CD8-positive, alpha-beta memory T cell (primary cell): Measurements from ENCODE around the gene SFXN5. TPM values are rescaled to one million over a fixed set of nuclear protein-coding genes. Genes with fewer than 3 reads are reported as not detected.

ENCODE experiments used
- CTCF ChIA-PET: fragments of 350-600 bp; sonication (Branson Sonifier 250); formaldehyde crosslinking; loops from one replicate; lab custom pipeline; 2021; ENCODE audit warnings: antibody characterized with exemption; lab: Charles Lee
- POLR2A ChIA-PET: fragments of 350-600 bp; sonication (Branson Sonifier 250); formaldehyde crosslinking; loops from one replicate; lab custom pipeline; 2021; ENCODE audit warnings: antibody characterized with exemption; lab: Charles Lee
- DNase-seq, 5 donors: peaks; one replicate each; pipeline versions ENCODE4 v3.0.0 to v3.0.0-alpha.2; 2020 to 2022; ENCODE audit warnings: mixed read lengths in 1 of 5
- H3K27ac ChIP-seq: one replicate; pipeline ENCODE4 v1.7.0; 2013; ENCODE audit warnings: low read depth, mild to moderate bottlenecking, low read length, moderate library complexity
- H3K27me3 ChIP-seq: 2 replicates; pipeline ENCODE4 v1.7.0; 2013; ENCODE audit warnings: low read length, mild to moderate bottlenecking; ENCODE audit not compliant: insufficient read depth, poor library complexity, severe bottlenecking
- H3K36me3 ChIP-seq: 2 replicates; pipeline ENCODE4 v1.7.0; 2013; ENCODE audit warnings: mild to moderate bottlenecking, low read length, moderate library complexity; ENCODE audit not compliant: insufficient read depth
- H3K4me1 ChIP-seq: 2 replicates; pipeline ENCODE4 v1.7.0; 2013; ENCODE audit warnings: mild to moderate bottlenecking, low read length, moderate library complexity; ENCODE audit not compliant: insufficient read depth
- H3K4me3 ChIP-seq: 2 replicates; pipeline ENCODE4 v1.7.0; 2013; ENCODE audit warnings: mild to moderate bottlenecking, low read length
- H3K9me3 ChIP-seq: 2 replicates; pipeline ENCODE4 v1.7.0; 2013; ENCODE audit warnings: mild to moderate bottlenecking, low read length
- H3K27ac Mint-ChIP-seq, 8 donors: one replicate each; pipeline ENCODE4 v1.8.0; 2020 to 2021; ENCODE audit warnings: mixed read lengths in 8 of 8, mild to moderate bottlenecking in 6 of 8, inconsistent platforms in 3 of 8, moderate library complexity in 3 of 8
- H3K27me3 Mint-ChIP-seq, 2 donors: one replicate each; pipeline ENCODE4 v1.8.0; 2020 to 2021; ENCODE audit warnings: mixed read lengths in 2 of 2, mild to moderate bottlenecking in 1 of 2, moderate library complexity in 1 of 2
- H3K36me3 Mint-ChIP-seq, 3 donors: one replicate each; pipeline ENCODE4 v1.8.0; 2020 to 2021; ENCODE audit warnings: mixed read lengths in 3 of 3, inconsistent platforms in 1 of 3, mild to moderate bottlenecking in 1 of 3
- H3K4me1 Mint-ChIP-seq, 3 donors: one replicate each; pipeline ENCODE4 v1.8.0; 2020 to 2021; ENCODE audit warnings: mixed read lengths in 3 of 3, inconsistent platforms in 1 of 3, mild to moderate bottlenecking in 1 of 3
- H3K4me3 Mint-ChIP-seq, 7 donors: one replicate each; pipeline ENCODE4 v1.8.0; 2020 to 2021; ENCODE audit warnings: mixed read lengths in 7 of 7, mild to moderate bottlenecking in 6 of 7, moderate library complexity in 4 of 7, inconsistent platforms in 2 of 7
- H3K9me3 Mint-ChIP-seq, 5 donors: one replicate each; pipeline ENCODE4 v1.8.0; 2020 to 2022; ENCODE audit warnings: mixed read lengths in 5 of 5, mild to moderate bottlenecking in 3 of 5, moderate library complexity in 2 of 5, inconsistent platforms in 1 of 5
- polyA plus RNA-seq: library from polyadenylated mRNA; unstranded; fragments of 300-500 nt; fragmentation: Illumina TruSeq; gene quantifications from one replicate; pipeline ENCODE4 v1.2.3, GENCODE V29; 2021
- total RNA-seq, 2 experiments: library from RNA; stranded (reverse); gene quantifications; one replicate each; pipeline ENCODE4 v1.2.3, GENCODE V29; 2021

Gene SFXN5
- total and polyA plus RNA-seq, 3 experiments from 2014 or later = 1.8 to 19.1 (median 16.8) TPM

DNA sequence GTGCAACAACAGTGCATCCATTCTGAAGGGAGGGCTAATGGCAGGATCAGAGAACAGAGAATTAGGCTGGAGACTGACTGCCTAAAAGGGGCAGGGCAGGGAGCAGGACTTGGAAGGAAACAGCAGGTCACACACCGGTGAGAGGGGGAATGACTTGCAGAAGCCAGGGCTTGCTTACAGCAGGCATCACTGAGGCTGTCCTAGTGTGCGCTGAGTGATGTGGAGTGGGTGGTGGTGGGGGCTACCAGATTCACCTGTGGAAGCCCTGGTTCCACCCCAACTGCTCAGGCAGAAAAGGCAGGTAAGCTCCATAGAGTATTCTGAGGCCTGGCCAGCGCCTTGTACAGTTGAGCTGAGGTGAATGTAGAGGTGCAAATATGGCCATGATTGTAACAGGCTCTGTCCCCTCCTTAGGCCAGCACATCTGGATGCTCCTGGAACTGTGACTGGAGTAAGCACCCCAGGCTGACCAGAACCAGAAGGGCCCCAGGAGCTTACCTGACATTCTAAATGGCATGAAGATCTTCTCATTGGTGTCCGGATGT lies 49.4 kb downstream of the SFXN5 start:
- no peak overlapping the region for H3K4me3 Mint-ChIP-seq
- H3K36me3 Mint-ChIP-seq = peaks cover 0 to 6% (median 4%) of the 10 kb centered on the region in 3 donors
- no peak for DNase-seq
- Histone ChIP-seq H3K9me3 (no peaks in the 10 kb centered on the region), H3K27ac (no peak overlapping the region), H3K36me3 (no peaks in the 10 kb centered on the region), H3K27me3 (no peaks in the 10 kb centered on the region), H3K4me1 (no peaks in the 10 kb centered on the region), H3K4me3 (no peak overlapping the region)
- ChIA-PET POLR2A (no interaction called here), CTCF (interaction anchor here (1.0 kb wide), 1 partner anchor 9 kb away, joined by 3 read pairs; no protein-coding TSS in a partner anchor)
- H3K4me1 Mint-ChIP-seq = no peaks in the 10 kb centered on the region
- no peak overlapping the region for H3K27ac Mint-ChIP-seq
- no peaks in the 10 kb centered on the region for H3K27me3 Mint-ChIP-seq
- H3K9me3 Mint-ChIP-seq = no peaks in the 10 kb centered on the region

DNA sequence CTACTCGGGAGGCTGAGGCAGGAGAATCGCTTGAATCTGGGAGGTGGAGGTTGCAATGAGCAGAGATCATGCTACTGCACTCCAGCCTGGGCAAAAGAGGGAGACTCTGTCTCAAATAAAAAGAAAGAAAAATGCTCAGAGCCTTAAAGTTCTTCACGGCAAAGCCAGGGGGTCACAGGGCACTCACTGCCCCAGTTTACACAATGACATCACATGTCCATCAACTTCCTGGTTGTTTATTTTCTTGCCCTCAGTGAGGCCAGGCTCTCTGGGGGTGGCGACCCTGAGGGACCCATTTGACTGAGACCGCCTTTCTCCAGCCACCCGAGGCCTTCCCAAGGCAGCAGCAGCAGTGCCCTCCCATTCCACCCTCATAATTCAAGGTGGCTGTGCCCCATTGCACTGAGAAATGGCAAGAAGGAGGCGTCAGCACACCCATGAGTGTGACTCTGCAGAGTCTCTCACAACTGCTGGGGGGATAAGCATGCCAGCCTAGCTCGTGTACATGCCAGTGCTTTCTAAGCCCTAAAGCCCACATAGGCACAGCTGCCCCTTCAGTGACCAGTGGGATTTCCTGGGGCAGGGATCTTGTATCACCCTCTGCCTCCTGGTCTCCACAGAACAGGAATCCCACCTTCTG lies 50.0 kb downstream of the SFXN5 start:
- POLR2A ChIA-PET = no interaction called here
- Mint-ChIP-seq H3K27me3 (no peaks in the 10 kb centered on the region), H3K4me1 (no peaks in the 10 kb centered on the region)

DNA sequence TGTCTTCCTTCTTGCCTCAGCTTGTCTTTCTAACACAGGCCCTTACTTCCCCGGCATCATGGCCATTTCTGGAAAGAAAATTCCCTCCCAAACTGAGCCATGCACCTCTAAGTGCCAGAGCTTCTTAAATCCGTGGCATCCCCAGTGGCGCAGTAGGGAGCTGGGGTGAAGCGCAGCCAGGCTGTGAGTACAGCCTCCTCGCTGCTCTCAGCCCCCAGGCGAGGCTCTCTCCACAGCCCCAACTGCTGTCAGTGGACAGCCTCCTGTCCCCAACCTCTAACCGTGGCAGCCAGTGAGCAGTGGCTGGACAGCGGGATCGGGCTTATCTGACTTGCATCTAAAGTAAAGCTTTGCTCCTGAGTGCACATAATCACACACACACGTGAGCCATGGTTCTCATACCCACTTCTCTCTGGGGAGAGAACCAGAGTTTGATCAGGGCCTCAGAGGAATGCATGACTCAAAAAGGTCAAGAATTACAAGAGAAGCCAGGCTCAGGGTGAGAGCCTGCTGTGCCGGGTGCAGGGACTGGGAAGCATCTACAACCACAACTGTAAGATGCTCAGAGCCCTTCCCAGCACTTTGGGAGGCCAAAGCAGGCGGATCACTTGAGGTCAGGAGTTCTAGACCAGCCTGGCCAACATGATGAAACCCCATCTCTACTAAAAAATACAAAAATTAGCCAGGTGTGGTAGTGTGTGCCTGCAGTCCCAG lies 50.7 kb downstream of the SFXN5 start:
- Histone ChIP-seq H3K4me1 (no peaks in the 10 kb centered on the region), H3K36me3 (no peaks in the 10 kb centered on the region), H3K27ac (no peak overlapping the region), H3K9me3 (no peaks in the 10 kb centered on the region), H3K4me3 (no peak overlapping the region), H3K27me3 (no peaks in the 10 kb centered on the region)
- DNase-seq = no peak
- no peaks in the 10 kb centered on the region for H3K27me3 Mint-ChIP-seq
- H3K9me3 Mint-ChIP-seq = no peaks in the 10 kb centered on the region
- CTCF ChIA-PET = no interaction called here
- H3K4me1 Mint-ChIP-seq = no peaks in the 10 kb centered on the region
- POLR2A ChIA-PET = no interaction called here
- H3K4me3 Mint-ChIP-seq = no peak overlapping the region
- H3K36me3 Mint-ChIP-seq = peaks cover 0 to 6% (median 6%) of the 10 kb centered on the region in 3 donors
- peak overlapping the region in 1 of 8 donors; percentile 68 for H3K27ac Mint-ChIP-seq

More for the DNA sequence above, 50.0 kb downstream of the SFXN5 start:
- H3K4me3 ChIP-seq = no peak overlapping the region
- H3K36me3 Mint-ChIP-seq = peaks cover 0 to 6% (median 4%) of the 10 kb centered on the region in 3 donors
- H3K27me3 ChIP-seq = no peaks in the 10 kb centered on the region
- CTCF ChIA-PET = no interaction called here
- no peaks in the 10 kb centered on the region for H3K36me3 ChIP-seq
- H3K4me1 ChIP-seq = no peaks in the 10 kb centered on the region
- H3K27ac ChIP-seq = no peak overlapping the region
- DNase-seq = no peak
- H3K27ac Mint-ChIP-seq = no peak overlapping the region
- no peak overlapping the region for H3K4me3 Mint-ChIP-seq
- no peaks in the 10 kb centered on the region for H3K9me3 ChIP-seq
- no peaks in the 10 kb centered on the region for H3K9me3 Mint-ChIP-seq

DNA sequence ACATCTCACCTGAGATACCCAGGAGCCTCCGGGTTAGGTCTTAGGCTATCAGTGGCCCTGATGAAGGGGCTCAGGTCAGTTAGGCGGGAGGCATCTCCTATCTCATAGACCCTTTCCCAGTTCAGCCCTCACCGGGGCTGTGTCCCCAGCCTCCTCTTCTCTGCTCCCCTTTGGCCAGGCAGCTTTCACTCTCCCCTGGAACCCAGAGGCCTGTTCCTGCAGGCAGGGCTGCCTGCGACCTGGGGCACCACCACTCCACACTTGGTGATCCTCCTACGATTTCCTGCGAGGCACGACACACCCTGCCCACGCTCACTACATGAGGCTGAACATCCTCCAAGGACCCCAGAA lies 51.2 kb downstream of the SFXN5 start:
- Mint-ChIP-seq H3K27ac (no peak overlapping the region), H3K9me3 (no peaks in the 10 kb centered on the region), H3K36me3 (peaks cover 0 to 6% (median 6%) of the 10 kb centered on the region in 3 donors), H3K4me1 (no peaks in the 10 kb centered on the region), H3K4me3 (no peak overlapping the region), H3K27me3 (no peaks in the 10 kb centered on the region)
- ChIA-PET POLR2A (no interaction called here), CTCF (no interaction called here)
- Histone ChIP-seq H3K4me3 (no peak overlapping the region), H3K4me1 (no peaks in the 10 kb centered on the region), H3K9me3 (no peaks in the 10 kb centered on the region), H3K27me3 (no peaks in the 10 kb centered on the region), H3K36me3 (no peaks in the 10 kb centered on the region), H3K27ac (no peak overlapping the region)
- no peak for DNase-seq

DNA sequence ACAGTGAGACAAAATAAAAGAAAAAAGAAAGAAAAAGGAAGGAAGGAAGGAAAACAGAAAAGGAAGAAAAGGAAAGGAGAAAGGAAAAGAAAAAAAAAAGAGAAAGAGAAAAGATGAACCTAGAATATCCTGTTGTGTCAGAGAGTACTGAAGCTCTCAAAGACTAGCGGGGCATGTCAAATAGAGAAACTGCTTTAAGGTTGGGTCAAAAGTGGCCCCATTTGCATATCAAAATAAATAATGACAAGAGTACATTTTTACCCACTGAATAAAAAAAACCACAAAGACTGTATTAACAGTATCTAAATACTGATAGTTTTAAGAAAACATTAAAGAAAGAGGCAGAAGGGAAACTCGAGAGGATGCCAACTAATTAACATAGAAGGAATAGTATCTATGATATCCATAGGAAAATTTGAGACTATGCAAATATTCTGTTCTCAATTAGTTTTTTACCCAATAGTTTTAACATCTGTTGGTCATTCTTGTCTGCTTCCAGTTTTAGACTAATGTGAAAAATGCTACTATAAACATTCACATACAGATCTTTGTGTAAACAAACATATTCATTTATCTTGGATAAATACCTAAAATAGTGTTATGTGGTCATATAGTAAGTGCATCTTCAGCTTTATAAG lies 53.2 kb downstream of the SFXN5 start:
- peak overlapping the region in 2 of 8 donors; percentile 41 to 87 for H3K27ac Mint-ChIP-seq
- no peaks in the 10 kb centered on the region for H3K9me3 Mint-ChIP-seq
- no peak for DNase-seq
- POLR2A ChIA-PET = no interaction called here
- no peaks in the 10 kb centered on the region for H3K4me1 ChIP-seq
- CTCF ChIA-PET = no interaction called here
- H3K27me3 ChIP-seq = no peaks in the 10 kb centered on the region
- H3K36me3 ChIP-seq = no peaks in the 10 kb centered on the region
- no peak overlapping the region for H3K4me3 ChIP-seq
- H3K9me3 ChIP-seq = no peaks in the 10 kb centered on the region
- no peaks in the 10 kb centered on the region for H3K4me1 Mint-ChIP-seq
- no peaks in the 10 kb centered on the region for H3K27me3 Mint-ChIP-seq
- peaks cover 0 to 6% (median 6%) of the 10 kb centered on the region in 3 donors for H3K36me3 Mint-ChIP-seq
- no peak overlapping the region for H3K4me3 Mint-ChIP-seq
- H3K27ac ChIP-seq = no peak overlapping the region

DNA sequence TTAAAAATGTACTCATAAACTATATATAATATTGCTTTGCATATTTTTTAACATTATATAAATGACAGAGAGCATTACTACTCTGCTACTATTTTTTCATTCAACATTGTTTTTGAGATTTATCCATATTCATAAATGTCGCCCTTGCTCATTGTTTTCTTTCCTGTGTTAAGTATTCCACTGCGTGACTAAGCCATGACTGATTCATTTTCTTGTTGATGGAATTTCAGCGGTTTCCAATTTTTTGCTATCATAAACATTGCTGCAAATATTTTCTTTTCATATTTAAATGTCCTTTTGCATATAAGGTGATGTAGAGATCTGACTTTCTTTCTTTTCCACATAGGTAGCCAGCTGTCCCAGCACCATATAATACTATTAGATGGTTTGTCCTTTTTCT lies 57.6 kb downstream of the SFXN5 start:
- H3K36me3 Mint-ChIP-seq = peaks cover under 1 to 6% (median 5%) of the 10 kb centered on the region in 3 donors
- CTCF ChIA-PET = no interaction called here
- H3K27me3 ChIP-seq = no peaks in the 10 kb centered on the region
- no peaks in the 10 kb centered on the region for H3K36me3 ChIP-seq
- no peaks in the 10 kb centered on the region for H3K4me1 ChIP-seq
- POLR2A ChIA-PET = no interaction called here
- no peak overlapping the region for H3K27ac Mint-ChIP-seq
- no peaks in the 10 kb centered on the region for H3K9me3 Mint-ChIP-seq
- H3K27ac ChIP-seq = no peak overlapping the region
- DNase-seq = no peak
- H3K27me3 Mint-ChIP-seq = no peaks in the 10 kb centered on the region
- no peaks in the 10 kb centered on the region for H3K4me1 Mint-ChIP-seq
- no peaks in the 10 kb centered on the region for H3K9me3 ChIP-seq
- no peak overlapping the region for H3K4me3 Mint-ChIP-seq
- no peak overlapping the region for H3K4me3 ChIP-seq

DNA sequence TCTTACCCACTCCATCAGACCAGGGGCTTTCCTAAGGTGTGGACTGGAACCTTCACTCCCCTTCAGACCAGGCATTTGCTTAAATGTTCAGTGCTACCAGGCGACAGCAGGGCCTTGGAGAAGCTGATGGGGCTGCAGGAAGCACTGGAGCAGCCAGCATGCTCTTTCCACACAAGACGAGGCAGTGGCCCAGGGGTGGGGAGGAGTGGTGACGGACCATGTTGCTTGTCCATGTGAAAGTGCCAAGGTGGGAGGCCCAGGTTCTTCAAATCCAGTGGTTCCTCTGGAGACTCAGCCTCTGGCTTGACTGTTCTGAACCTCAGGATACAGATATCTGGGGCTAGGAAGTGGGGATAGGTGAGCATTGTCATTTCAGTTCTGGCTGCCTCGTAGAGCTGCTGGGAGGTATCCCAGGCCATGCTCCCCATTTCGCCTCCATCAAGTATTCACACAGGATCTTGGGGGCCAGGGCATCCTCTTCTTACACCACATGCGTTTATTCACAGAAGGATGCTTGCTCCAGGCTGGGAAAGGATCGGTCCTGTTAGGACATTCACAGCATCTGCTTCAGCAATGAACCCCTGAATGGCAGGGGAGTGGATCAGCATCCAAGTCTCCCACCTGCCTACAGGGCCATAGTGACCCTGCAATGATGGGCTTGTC lies 62.2 kb downstream of the SFXN5 start:
- no peak overlapping the region for H3K27ac Mint-ChIP-seq
- no peak overlapping the region for H3K4me3 Mint-ChIP-seq
- Histone ChIP-seq H3K27ac (no peak overlapping the region), H3K36me3 (no peaks in the 10 kb centered on the region), H3K4me3 (no peak overlapping the region), H3K4me1 (no peaks in the 10 kb centered on the region), H3K9me3 (no peaks in the 10 kb centered on the region), H3K27me3 (no peaks in the 10 kb centered on the region)
- DNase-seq = no peak
- peaks cover 0 to 11% (median 4%) of the 10 kb centered on the region in 3 donors for H3K36me3 Mint-ChIP-seq
- no peaks in the 10 kb centered on the region for H3K9me3 Mint-ChIP-seq
- POLR2A ChIA-PET = no interaction called here
- CTCF ChIA-PET = no interaction called here
- H3K4me1 Mint-ChIP-seq = no peaks in the 10 kb centered on the region
- no peaks in the 10 kb centered on the region for H3K27me3 Mint-ChIP-seq
